K562 (cell line): ENCODE results near the gene ATG4C. TPM values are rescaled to one million over a fixed set of nuclear protein-coding genes. Genes with fewer than 3 reads are reported as not detected.
"Not testable (repeated sequence)": the region's sequence is repeated elsewhere in the genome, so short reads cannot be mapped to it uniquely, and the experiment has no call there.

Source experiments
- ATAC-seq: fragments of 200-7000 bp; cut with Tn5 transposase; 3 replicates; pipeline ENCODE4 v1.9.1; 2020; ENCODE audit warnings: moderate library complexity
- BruUV-seq: library from RNA; stranded (reverse); fragments of 400-500 nt; replicated peaks from 2 replicates; lab custom pipeline; 2021; lab: Mats Ljungman, UMichigan
- CTCF ChIA-PET: fragments of 300-600 bp; formaldehyde crosslinking; extraction: SDS; loops from one replicate; lab custom pipeline; 2021; ENCODE audit warnings: low intra/inter-chr PET ratio; lab: Yijun Ruan, JAX
- POLR2A ChIA-PET: fragments of 300-600, 350-650 bp; sonication (Branson Sonifier 250); formaldehyde crosslinking; extraction: SDS; loops from one replicate; lab custom pipeline; 2021; ENCODE audit warnings: antibody characterized with exemption, inconsistent platforms; lab: Yijun Ruan, JAX
- DNase-seq, 4 experiments: peaks; one replicate each; pipeline versions ENCODE4 v3.0.0 to v3.0.0-alpha.2; 2011 to 2018; ENCODE audit warnings: low spot score in 3 of 4, mixed read lengths in 3 of 4; ENCODE audit errors: extremely low read depth in 1 of 4
- FAIRE-seq: peaks from 2 replicates; lab custom pipeline; 2011; peaks lifted over from hg19 to GRCh38; lab: Jason Lieb, UNC
- H2AFZ ChIP-seq: 2 replicates; pipeline ENCODE4 v1.6.0; 2011; ENCODE audit warnings: low read depth, low read length, control low read depth, inconsistent platforms
- H3K27ac ChIP-seq: fragments of 200-600 bp; 3 replicates; pipeline ENCODE4 v1.8.0; 2011; ENCODE audit warnings: low read depth, mild to moderate bottlenecking, control low read depth, inconsistent platforms, low read length, moderate library complexity, mixed read lengths; ENCODE audit errors: extremely low read depth
- H3K27me3 ChIP-seq, 2 experiments: fragments of 300-600 bp in 1 of 2; 2 replicates in 1 of 2; 3 replicates in 1 of 2; pipeline versions ENCODE4 v1.6.0 to v1.8.0; 2011; ENCODE audit warnings: inconsistent platforms in 2 of 2, low read length in 2 of 2, mild to moderate bottlenecking in 1 of 2, mixed read lengths in 1 of 2, moderate library complexity in 1 of 2; ENCODE audit not compliant: control insufficient read depth in 2 of 2, insufficient read depth in 2 of 2
- H3K36me3 ChIP-seq: fragments of 300-600 bp; 3 replicates; pipeline ENCODE4 v1.8.0; 2011; ENCODE audit warnings: mild to moderate bottlenecking, low read length, inconsistent platforms; ENCODE audit not compliant: control insufficient read depth, insufficient read depth
- H3K4me1 ChIP-seq, 2 experiments: fragments of 200-600 bp in 1 of 2; replicated peaks in 1 of 2; 2 replicates in 1 of 2; 3 replicates in 1 of 2; pipeline versions ENCODE4 v1.5.1 to v1.8.0; 2011; ENCODE audit warnings: inconsistent platforms in 2 of 2, low read length in 2 of 2, mild to moderate bottlenecking in 1 of 2, mixed read lengths in 1 of 2, moderate library complexity in 1 of 2; ENCODE audit not compliant: control insufficient read depth in 2 of 2, insufficient read depth in 2 of 2
- H3K4me2 ChIP-seq: 2 replicates; pipeline ENCODE4 v1.6.1; 2011; ENCODE audit warnings: low read length, control low read depth, inconsistent platforms, mixed read lengths; ENCODE audit not compliant: insufficient read depth
- H3K4me3 ChIP-seq: fragments of 200-600 bp; sonication (generic), shearing (Covaris generic); 2 replicates; pipeline ENCODE4 v1.5.1; 2016; ENCODE audit warnings: control low read depth, inconsistent platforms
- H3K79me2 ChIP-seq: fragments of 200-600 bp; 3 replicates; pipeline ENCODE4 v1.8.0; 2011; ENCODE audit warnings: low read length, inconsistent platforms; ENCODE audit not compliant: control insufficient read depth, insufficient read depth
- H3K9ac ChIP-seq, 2 experiments: 2 replicates each; pipeline versions ENCODE4 v1.6.0 to v1.6.1; 2011; ENCODE audit warnings: low read depth in 2 of 2, low read length in 2 of 2, control low read depth in 1 of 2, inconsistent platforms in 1 of 2, mild to moderate bottlenecking in 1 of 2, mixed read lengths in 1 of 2; ENCODE audit not compliant: insufficient read depth in 1 of 2
- H3K9me1 ChIP-seq: one replicate; pipeline ENCODE4 v1.6.0; 2011; ENCODE audit warnings: inconsistent platforms, mild to moderate bottlenecking, low read length, moderate library complexity; ENCODE audit not compliant: control insufficient read depth, insufficient read depth
- H3K9me3 ChIP-seq: replicated peaks from 2 replicates; pipeline ENCODE4 v1.5.1; 2011; ENCODE audit warnings: low read depth, low read length, inconsistent platforms; ENCODE audit not compliant: control insufficient read depth, insufficient read depth
- H4K20me1 ChIP-seq: replicated peaks from 2 replicates; pipeline ENCODE4 v1.6.1; 2011; ENCODE audit warnings: low read length, inconsistent platforms, mixed read lengths; ENCODE audit not compliant: control insufficient read depth, insufficient read depth
- CEBPG ChIP-seq, 3 experiments: fragments of 200-800 bp in 1 of 3; sonication (Bioruptor generic) in 1 of 3; sonication (generic) in 1 of 3; formaldehyde crosslinking in 1 of 3; IDR thresholded peaks in 2 of 3; conservative IDR thresholded peaks in 1 of 3; 2 replicates each; pipeline versions ENCODE4 v1.6.1 to v1.8.0; 2016 to 2022; ENCODE audit warnings: missing compliant biosample characterization in 2 of 3, missing genetic modification characterization in 2 of 3, mild to moderate bottlenecking in 1 of 3, missing genetic modification reagents in 1 of 3
- CREB5 ChIP-seq: fragments of 250-450 bp; sonication (Bioruptor Pico); IDR thresholded peaks from 2 replicates; pipeline ENCODE4 v1.5.0; 2020; ENCODE audit warnings: mild to moderate bottlenecking
- DPF2 ChIP-seq: fragments of 450-650 bp; IDR thresholded peaks from 2 replicates; pipeline ENCODE4 v1.6.1; 2016
- PPARD ChIP-seq: fragments of 250-450 bp; sonication (Bioruptor Pico); IDR thresholded peaks from 2 replicates; pipeline ENCODE4 v1.8.0; 2022; ENCODE audit warnings: inconsistent platforms, mild to moderate bottlenecking, moderate library complexity
- ZBTB12 ChIP-seq: fragments of 250-450 bp; sonication (Bioruptor Pico); IDR thresholded peaks from 2 replicates; pipeline ENCODE4 v1.4.0; 2020
- ZBTB2 ChIP-seq: fragments of 450-650 bp; IDR thresholded peaks from 2 replicates; pipeline ENCODE4 v1.6.1; 2016; ENCODE audit warnings: antibody characterized with exemption
- ZBTB34 ChIP-seq: fragments of 250-450 bp; sonication (Bioruptor Pico); IDR thresholded peaks from 2 replicates; pipeline ENCODE4 v1.8.0; 2021; ENCODE audit warnings: mild to moderate bottlenecking, moderate library complexity
- ZNF121 ChIP-seq: sonication (generic); formaldehyde crosslinking; conservative IDR thresholded peaks from 2 replicates; pipeline ENCODE4 v1.8.0; 2022; ENCODE audit warnings: missing genetic modification reagents
- ZNF146 ChIP-seq: IDR thresholded peaks from one replicate; pipeline ENCODE4 v1.6.1; 2018; ENCODE audit warnings: missing compliant biosample characterization; ENCODE audit not compliant: unreplicated experiment
- ZNF75A ChIP-seq: fragments of 450-650 bp; formaldehyde crosslinking; IDR thresholded peaks from 2 replicates; pipeline ENCODE4 v1.4.0; 2020; ENCODE audit warnings: mild to moderate bottlenecking
- WGBS: fragments of 100-300 bp; shearing (Covaris generic); methylation state at CpG from one replicate; pipeline ENCODE4 v1.1.6; 2016; ENCODE audit warnings: low coverage, mixed read lengths; ENCODE audit not compliant: insufficient coverage; ENCODE audit errors: missing lambda C conversion rate; 5-methylcytosine and 5-hydroxymethylcytosine counted together
- in situ Hi-C: fragments of 300-500 bp; cut with MboI; formaldehyde crosslinking; loops from 4 replicates; pipeline ENCODE4 v1.15.0; 2018; ENCODE audit warnings: inconsistent platforms, mixed read lengths
- intact Hi-C: fragments of 100-400 bp; cut with micrococcal nuclease; formaldehyde crosslinking; loops from 2 replicates; pipeline ENCODE4 v1.14.2; 2022
- polyA plus RNA-seq, 8 experiments: library from polyadenylated mRNA; depleted of rRNA in 4 of 8; stranded (reverse) in 5 of 8; unstranded in 3 of 8; fragments of >200 nt; fragmentation: Nextera tagmentation in 2 of 8; fragmentation: Illumina TruSeq in 1 of 8; extraction: Ambion mirVana in 2 of 8; extraction: Trizol in 1 of 8; gene quantifications; 2 replicates each; pipeline versions ENCODE4 v1.2.1 to v1.2.3, GENCODE V29; 2011 to 2014; ENCODE audit warnings: inconsistent platforms in 1 of 8, missing spikeins in 1 of 8
- total RNA-seq, 7 experiments: library from RNA; depleted of rRNA in 6 of 7; stranded (reverse); fragments of >200 nt in 6 of 7; fragmentation: Illumina TruSeq in 2 of 7; extraction: Trizol in 2 of 7; gene quantifications; 2 replicates each; pipeline versions ENCODE4 v1.2.1 to v1.2.3, GENCODE V29; 2011 to 2021; ENCODE audit warnings: low replicate concordance in 1 of 7

Gene ATG4C
- total and polyA plus RNA-seq, 9 of the 15 experiments (the other 6 are each of a cell fraction or from before 2014, with no cell fraction given), result 7.6 to 35.8 (median 16.1) TPM

- H3K27me3 ChIP-seq, POLR2A ChIA-PET, BruUV-seq, H3K4me3 ChIP-seq, H3K9ac ChIP-seq, in situ Hi-C loops, FAIRE-seq, H3K9me3 ChIP-seq, ATAC-seq, DNase-seq, H2AFZ ChIP-seq, intact Hi-C loops, H3K27ac ChIP-seq, H3K36me3 ChIP-seq, H3K4me1 ChIP-seq, H3K79me2 ChIP-seq, CTCF ChIA-PET, H3K9me1 ChIP-seq, H3K4me2 ChIP-seq, H4K20me1 ChIP-seq: not testable (repeated sequence)
- TF ChIP-seq ZNF146 (CRISPR knock-in tag), result peak; percentile 37
- WGBS, result 44% methylated on average over 2 of the region's 2 CpGs
These were observed 43.9 kb downstream of the ATG4C start for GRCh38 chr1:62827786-62828185.

- POLR2A ChIA-PET, result interaction anchor here (1.0 kb wide), 1 partner anchor 14 kb away, joined by 3 read pairs; no protein-coding TSS in a partner anchor
- H3K9ac ChIP-seq, result no peak overlapping the region
- in situ Hi-C loops, result no loop called here
- no peaks in the 10 kb centered on the region for H4K20me1 ChIP-seq
- no TSS peak for BruUV-seq
- H3K79me2 ChIP-seq, result no peaks in the 10 kb centered on the region
- ATAC-seq (no peak), FAIRE-seq (no peak), DNase-seq (no peak)
- intact Hi-C loops, result no loop called here
- 85% methylated on average over 5 of the region's 5 CpGs for WGBS
- H3K9me3 ChIP-seq, result no peaks in the 10 kb centered on the region
- no peak overlapping the region for H3K4me3 ChIP-seq
- CTCF ChIA-PET, result no interaction called here
- no peaks in the 10 kb centered on the region for H3K4me1 ChIP-seq
- no peaks in the 10 kb centered on the region for H3K9me1 ChIP-seq
- H2AFZ ChIP-seq, result no peak overlapping the region
- peaks cover 10% of the 10 kb centered on the region; the same call in 1 of the 3 replicates for H3K36me3 ChIP-seq
- H3K27me3 ChIP-seq, result no peaks in the 10 kb centered on the region
- no peak overlapping the region for H3K27ac ChIP-seq
- H3K4me2 ChIP-seq, result no peak overlapping the region
- no peak for TF ChIP-seq ZNF75A (CRISPR knock-in tag)
- TF ChIP-seq ZBTB2, result no peak
- TF ChIP-seq CEBPG (CRISPR knock-in tag; IDR thresholded peaks at IDR 0.05), result no peak
- no peak for TF ChIP-seq CEBPG (tag; conservative IDR thresholded peaks at IDR 0.05 in 1 of 2, IDR thresholded peaks at IDR 0.05 in 1 of 2)
- no peak for TF ChIP-seq ZNF121
- no peak for TF ChIP-seq CREB5 (CRISPR knock-in tag)
- no peak for TF ChIP-seq ZBTB34 (CRISPR knock-in tag)
- TF ChIP-seq DPF2, result no peak
- no peak for TF ChIP-seq ZBTB12
- no peak for TF ChIP-seq PPARD (CRISPR knock-in tag)
These were observed 48.3 kb downstream of the ATG4C start for GRCh38 chr1:62832276-62832675.
